Suppressor macrophage treated with lipopolysaccharide for 4 hours (primary cell): ENCODE data around the gene RAD51B.

Experiments used
- DNase-seq: peaks from one replicate; pipeline ENCODE4 v3.0.0-alpha.2; 2020

The RAD51B gene

DNA sequence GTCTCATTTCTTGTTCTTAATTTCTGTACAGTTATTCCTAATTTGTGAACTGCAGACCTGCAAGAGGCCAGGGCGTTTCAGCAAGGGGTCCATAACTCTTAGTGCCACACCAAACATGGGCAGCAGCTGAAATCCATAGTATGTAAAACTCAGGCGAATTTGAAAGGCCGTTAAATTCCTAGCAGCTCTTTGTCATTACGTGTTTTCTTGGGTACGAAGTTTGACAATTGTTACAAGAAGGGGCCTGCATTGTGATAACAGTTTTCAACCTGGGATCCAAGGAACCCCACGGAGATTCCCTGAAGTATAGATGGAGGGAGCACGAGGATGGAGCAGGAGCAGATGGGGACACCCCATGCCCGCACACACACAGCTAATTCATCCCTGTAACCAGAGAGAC lies 685.3 kb downstream of the RAD51B start:
- no peak for DNase-seq

DNA sequence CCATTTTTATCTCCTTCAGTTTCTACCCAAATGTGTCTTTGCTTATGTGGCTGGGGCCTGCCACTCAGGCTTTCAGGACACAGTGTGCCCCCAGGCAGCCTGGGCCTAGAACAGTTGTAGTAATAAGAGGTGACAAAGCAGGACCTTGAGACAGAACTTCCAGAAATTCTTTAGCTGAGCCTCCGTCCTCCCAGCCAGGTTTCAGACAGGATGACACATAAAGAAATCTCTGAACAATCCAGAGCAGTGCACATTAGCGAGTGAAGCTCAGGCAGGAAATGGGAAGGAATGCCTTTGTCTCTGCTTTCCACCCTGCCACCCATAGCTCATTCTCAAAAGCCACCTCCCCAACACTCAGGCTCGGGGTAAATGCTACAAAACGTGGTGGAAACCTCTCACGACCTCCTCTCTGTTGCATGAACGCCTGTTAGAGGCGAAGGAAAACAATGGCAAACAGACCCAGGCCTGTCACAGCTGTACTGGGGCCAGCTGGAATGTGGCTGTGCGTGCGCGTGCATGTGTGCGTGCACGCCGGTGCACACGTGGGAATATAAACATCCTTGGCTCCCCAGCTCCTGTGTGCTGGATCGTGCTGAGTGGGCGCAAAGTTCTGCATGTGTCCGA lies 686.6 kb downstream of the RAD51B start:
- no peak for DNase-seq

DNA sequence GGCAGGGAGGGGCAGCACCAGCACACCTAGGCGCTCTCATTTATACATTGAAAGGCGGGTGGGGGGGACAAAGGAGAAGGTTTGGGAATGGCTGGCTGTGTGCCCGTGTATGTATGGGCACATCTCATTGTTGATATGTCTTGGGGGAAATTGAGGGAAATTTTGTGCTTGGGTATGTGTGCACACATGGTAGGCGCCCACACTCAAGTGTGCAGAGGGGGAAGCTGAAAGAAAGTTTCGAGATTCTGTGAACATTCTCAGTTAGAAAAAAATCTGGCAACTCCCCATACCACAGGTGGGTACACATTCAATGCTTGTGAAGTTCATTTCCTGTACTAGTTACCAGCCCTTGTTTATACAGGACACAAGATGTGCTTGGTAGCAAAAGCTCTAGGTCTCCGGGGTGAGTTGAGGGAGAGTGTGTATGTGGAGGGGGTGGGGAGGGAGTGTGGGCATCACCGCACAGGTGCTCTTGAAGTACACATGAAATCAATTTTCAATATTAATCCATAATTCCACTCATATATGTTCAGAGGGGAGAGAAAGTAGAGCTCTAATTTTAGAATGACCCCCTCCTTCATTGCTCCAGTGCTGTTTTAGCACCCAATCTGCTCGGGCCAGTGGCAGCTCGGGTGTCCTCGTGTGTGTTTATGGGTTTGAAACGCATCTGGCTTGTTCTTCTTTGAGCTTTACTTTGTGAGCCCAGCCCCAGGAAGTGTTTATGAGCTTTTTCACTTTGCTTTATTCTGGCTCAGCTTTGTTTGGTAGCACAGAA lies 687.3 kb downstream of the RAD51B start:
- DNase-seq = no peak

DNA sequence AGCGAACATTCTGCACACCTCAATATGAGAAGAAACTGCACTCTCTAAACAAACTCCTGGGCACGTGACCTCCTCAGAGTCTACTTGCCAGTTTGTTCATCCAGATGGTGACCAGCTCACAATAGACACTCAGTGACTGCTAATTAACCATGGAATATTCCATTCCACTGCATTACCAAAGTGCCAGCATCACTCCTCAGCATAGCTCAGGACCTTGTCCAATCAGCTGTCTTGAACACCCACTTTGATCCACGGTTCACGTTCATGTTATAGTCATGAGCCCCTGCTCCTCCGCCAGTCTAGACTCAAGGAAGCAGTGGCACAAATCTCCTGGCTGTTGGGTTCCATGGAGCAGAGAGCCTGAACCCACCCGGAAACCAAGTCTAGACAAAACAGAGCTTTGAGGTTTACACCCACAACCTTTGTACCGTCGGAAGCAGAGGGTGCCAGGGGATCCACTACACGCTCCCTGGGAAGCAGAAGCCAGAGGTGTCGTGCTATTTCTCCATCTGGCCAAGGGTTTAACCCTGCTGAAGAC lies 688.0 kb downstream of the RAD51B start:
- no peak for DNase-seq

DNA sequence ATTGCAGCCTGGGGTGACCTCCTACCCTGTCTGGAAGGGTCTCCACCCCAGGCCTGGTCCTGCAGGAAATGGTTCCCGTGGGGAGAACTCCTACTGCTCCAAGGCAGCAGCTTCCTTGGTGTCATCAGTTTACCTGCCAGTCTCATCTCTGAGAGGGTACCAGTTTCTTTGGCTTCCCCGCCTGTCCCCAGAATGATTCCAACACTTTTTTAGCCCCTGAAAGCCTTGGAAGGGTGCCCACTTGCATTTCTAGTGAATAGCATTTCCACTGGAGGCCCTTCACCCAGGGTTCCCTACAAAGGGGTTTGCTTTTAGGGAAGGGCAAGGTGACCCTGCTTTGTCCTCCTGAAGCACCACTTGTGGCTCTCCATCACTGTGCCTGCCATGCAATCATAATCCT lies 689.0 kb downstream of the RAD51B start:
- no peak for DNase-seq

DNA sequence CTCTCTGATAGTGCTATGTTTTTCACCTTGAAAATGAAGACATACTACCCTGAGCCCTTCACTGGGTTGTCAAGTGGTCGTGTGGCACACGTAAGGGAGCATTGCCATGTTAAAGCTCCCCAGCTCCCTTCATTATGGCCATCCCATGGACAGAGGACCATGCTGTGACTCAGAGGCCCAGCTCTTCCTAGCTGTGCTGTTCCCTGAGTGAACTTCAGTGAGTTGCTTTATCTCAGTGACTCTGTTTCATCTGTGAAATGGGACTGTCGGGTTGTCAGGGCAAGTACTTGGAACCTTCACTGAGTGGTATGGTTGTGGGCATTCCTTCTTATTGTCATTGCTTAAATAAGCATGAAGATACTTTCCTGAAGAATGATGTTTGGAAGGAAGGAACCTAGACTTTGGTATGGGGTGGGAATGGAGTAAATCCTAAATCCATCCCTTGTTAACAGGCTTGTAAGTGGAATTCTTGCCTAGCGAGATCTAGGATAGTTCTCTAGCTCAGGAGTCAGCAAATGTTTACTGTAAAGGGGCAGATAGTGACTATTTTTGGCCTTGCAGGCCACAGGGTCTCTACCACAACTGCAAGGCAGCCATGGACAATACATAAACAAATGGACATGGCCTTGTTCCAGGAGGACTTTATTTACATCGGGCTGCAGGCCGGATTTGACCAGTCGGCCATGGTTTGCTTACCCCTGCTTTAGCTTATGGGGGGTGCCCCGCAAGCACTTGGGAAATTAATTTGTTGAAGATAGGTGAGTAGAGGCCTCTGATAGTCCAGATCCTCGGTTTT lies 689.8 kb downstream of the RAD51B start:
- no peak for DNase-seq

DNA sequence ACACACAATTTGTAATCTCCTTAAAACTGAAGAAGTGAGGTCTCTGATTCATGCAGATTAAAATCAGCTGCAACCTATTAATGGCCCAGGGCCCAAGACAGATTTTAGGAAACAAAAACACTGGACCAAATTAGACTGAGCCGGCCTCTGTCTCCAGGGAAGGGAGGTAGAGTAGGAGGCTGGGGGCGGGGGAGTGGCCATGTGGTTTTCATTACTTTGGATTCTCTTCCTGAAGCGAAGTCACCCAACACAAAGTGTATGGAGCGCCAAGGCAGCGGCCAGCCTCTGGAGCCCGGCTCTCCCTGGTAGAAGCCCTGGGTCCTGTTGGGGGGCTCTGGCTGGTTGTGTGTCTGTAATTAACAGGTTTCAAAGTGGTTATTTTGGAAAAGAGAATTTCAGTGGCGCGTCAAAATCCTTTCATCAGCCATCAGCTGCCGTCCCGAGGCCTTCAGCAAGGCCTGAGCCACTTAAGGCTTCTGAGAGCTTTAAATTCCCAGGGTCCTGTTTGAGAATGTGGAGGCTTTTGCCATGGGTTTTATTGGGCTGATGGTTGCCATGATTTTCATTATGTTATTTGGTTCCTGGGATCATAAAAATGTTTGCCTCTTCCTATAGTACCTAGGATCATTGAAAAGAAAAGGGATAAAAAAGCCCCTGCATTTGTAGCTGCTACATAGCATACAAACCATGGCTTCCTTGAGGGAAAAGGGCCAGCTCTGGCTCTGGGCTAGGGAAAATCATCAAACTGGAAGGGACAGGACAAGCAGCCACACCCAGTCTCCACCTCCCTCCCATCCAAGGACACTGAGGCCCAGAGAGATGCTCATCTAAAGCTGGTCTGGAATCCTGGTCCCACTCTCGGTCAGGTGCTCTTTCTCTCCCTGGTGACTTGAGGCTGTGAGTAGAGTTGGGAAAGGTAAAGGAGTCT lies 690.9 kb downstream of the RAD51B start:
- DNase-seq = no peak

DNA sequence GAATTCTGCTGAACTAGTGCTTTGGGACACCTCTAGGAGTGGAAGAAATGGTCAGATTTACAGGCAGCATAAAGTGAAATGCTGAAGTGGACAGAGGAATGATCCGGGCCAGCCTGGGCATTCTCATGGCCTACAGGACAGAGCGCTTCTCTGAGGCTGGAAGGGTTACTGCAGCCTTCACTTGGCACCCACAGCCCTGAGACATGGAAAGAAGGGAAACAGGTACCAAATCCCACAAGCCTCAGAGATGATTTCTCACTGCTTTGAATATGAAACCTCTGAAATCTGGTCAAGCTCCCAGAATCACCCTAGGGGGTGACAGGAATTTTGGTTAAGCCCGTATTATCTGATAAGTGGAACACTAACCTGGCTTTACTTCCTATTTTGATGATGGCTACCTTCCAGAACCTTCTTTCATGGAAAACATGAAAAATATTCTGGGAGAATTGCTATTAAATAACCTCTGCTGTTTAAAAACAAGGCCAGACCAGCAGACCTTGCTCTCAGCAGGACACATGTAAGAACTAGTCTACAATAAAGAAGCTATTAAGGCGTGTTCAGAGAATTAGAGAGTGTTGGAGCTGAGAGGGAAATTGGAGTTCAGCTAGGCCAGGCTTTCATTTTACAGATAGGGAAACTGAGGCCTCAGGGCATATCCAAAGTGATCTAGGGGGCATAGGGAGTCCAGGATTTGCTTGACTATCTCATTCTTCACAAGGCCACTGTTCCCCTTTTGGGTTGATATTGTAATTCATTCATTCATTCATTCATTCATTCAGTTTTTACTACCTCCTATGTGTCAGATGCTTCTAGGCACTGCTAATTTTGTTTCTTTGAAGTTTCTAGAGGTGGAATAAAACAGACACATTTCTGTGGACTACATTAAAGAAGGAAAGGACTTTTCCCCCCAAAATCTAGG lies 691.8 kb downstream of the RAD51B start:
- no peak for DNase-seq

DNA sequence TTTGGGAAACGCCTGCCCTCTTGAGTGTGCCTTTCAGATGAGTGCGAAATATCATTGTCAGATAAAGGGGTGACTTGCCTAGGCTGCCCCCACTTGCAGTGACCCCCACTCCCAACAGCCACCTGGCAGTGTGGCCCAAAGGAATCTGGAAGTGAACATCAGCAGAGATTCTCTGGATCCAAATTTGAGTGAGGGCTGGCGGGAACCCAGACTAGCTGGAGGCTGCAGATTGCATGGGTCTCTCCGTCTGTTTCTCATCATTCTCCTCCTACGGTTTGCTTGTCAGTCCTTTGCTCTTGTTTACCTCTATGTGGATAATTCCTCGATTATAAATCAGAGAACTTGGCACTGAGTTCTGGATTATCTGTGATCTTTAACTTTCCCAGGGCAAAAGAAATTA lies 692.5 kb downstream of the RAD51B start:
- DNase-seq = no peak

DNA sequence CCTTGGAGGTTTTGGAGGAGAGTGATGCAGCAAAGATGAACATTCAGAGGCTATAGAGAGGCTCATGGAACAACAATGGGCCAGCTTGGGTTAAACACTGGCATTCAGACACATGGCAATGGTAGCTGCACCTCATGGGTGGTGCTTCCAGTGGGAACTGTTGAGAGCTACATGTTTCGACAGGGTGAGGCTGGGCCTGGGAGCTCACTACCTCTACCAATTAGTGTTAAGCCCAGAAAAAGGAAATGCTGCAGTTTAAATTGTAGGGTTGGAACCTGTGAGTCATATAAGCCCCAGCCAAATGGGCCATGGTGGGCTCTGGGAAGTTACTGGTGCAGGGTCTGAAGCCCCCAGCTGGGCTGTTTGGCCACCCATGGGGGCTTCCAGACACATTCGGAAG lies 693.6 kb downstream of the RAD51B start:
- peak; percentile 31 for DNase-seq

DNA sequence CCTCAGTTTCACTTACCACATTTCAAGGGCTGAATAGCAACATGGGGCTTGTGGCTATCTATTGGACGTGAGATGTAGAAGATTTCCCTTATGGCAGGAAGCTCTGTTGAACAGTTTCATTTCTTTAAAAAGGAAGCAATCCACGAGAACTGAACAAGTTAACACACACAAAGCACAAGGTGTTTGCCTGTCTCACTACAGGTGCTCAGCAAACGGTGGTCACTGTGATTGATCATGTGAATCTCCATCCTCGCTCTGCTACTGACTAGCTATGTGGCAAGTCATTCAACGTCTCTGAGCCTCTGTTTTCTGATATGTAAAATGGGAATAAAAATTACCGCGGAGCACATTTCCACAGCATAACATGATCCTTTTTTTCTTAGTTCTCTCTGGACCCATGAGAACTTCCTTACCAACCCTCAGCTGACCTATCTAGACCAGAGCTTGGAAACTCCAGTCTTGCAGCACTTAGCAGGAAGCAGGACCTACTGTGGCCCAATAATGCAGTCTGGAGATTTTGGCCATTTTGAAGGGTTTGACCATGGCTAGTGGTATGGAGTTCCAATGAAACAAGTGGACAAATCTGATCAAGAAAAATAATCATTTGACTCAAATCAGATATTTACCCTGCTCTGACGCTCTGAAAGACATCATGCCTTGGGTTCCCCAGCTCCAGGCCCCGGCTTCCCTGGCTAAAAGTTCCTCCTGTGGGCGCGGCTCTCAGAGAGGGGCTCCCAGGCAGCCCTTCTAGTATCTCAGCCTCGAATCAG lies 694.4 kb downstream of the RAD51B start:
- peak; percentile 92 for DNase-seq

DNA sequence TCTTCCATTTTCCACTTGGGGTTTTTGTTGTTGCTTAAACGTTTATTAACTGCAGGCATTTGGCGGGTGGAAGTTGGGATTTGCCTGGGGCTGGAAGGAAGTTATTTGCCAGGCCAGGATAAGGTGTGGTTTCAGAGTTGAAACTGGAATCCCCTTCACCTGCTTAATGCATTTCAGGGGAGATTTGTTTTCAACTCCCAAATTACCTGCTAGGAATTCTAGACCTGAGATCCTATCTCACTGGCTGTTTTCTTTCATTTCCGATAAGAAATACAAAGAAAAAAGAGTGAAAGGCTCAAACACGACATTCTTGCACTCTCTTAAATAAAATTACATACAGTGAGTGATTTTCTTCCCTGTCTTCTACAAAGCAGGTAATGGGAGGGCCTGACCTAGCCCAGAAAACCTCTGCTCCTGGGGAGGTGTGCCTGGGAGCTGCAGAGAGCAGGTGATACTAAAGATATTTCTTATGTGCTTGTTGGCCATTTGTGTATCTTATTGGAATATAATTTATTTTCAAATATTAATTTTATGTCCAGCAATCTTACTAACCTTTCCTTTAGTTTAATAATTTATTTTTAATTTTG lies 695.1 kb downstream of the RAD51B start:
- no peak for DNase-seq

DNA sequence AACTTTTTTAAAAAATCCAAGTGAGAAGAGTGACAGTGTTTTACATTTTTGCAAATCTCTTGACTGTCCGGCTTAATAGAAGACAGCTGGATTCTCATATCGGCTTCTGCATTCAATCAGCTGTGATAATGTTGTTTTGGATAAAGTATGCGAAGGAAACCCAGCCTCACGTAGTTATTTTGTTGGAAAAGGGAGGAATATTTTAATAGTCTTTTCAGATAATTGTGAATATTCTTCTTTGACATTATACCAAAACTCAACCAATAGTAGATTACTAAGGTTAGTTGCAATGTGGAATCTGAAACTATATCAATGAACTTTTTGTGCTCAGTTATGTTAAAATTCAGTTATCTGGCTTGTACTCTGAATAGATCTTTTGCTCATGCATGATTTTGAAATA lies 696.8 kb downstream of the RAD51B start:
- no peak for DNase-seq

DNA sequence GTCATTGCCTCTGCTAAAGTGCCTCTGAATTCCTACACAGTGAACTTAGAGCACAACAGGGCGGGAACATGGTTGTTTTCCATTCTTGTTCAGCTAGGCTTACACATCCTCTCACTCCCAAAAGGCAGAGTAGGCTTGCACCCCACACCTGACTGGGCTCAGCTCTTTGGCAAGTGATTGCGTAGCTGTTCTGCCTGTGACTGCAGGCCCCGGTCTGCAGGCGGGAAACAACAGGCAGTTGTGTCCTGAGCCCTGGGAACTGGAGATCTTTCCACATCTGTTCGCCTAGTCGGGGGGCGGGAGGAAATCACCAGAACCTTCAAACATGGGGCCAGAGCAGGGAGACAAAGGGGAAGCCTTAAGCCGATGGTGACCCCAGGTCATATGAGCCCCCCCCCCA lies 698.6 kb downstream of the RAD51B start:
- DNase-seq = no peak

DNA sequence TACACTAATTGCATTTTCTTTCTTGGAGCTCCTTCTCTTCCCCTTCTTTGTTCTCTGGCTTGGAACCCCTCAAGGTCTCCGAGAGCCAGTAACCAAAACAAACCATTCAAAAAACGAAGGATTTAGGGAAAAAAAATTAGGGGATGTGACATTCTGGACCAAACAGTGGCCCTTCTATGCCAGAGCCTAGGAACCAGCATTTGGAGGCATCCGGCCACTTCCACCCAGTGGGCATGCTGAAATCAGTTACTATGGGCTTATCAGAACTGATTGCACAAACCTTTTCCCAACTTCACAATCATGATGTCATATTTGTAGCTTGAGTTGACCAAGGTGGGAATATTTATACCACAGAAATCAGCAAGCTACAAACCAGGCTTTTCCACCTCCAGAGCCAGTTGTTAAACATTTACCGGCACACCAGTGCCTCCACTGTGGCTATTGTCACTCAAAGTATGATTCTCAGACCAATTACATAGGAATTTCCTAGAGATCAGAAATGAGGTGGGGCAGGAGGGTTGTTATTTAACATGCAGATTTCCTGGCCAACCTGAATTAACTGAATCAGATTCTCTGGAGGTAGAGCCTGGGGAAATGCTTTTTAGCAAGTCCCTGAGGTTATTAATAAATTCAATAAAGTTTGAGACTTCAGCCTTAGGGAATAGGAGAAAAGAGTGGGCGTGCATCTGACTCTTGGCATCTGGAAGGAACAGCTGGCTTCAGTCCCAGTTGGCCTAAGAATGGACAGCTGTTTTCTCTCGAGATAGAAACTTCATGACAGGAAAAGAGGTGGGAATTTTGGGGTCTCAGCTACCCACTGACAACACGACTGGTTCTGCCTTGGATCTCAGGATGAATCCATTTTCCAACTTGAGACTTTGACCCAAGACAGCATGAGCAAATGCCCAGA lies 699.4 kb downstream of the RAD51B start:
- no peak for DNase-seq

DNA sequence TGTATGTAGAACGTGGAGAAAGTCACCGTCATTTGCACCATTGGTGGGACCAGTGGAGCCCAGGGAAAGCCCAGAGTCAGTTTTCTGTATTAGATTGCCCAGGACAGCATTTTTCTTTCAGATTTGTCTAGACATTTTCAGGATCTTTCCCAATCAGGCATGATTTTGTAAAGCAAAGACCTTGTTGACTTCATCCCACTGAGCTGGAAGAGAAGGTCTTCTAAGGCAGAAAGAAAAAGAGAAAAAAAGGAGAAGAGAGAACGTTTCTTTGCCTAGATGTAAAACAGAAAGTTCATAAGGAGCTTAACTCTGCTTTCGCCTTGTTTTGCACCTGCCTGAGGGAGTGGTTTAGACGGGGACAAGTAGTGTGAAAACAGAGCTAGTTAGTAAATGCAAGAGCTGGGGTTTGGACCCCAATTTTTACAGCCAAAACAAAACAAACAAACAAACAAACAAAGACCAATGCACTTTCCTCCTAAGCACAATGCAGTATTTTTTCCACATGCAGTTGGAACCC lies 700.1 kb downstream of the RAD51B start:
- peak; percentile 47 for DNase-seq

DNA sequence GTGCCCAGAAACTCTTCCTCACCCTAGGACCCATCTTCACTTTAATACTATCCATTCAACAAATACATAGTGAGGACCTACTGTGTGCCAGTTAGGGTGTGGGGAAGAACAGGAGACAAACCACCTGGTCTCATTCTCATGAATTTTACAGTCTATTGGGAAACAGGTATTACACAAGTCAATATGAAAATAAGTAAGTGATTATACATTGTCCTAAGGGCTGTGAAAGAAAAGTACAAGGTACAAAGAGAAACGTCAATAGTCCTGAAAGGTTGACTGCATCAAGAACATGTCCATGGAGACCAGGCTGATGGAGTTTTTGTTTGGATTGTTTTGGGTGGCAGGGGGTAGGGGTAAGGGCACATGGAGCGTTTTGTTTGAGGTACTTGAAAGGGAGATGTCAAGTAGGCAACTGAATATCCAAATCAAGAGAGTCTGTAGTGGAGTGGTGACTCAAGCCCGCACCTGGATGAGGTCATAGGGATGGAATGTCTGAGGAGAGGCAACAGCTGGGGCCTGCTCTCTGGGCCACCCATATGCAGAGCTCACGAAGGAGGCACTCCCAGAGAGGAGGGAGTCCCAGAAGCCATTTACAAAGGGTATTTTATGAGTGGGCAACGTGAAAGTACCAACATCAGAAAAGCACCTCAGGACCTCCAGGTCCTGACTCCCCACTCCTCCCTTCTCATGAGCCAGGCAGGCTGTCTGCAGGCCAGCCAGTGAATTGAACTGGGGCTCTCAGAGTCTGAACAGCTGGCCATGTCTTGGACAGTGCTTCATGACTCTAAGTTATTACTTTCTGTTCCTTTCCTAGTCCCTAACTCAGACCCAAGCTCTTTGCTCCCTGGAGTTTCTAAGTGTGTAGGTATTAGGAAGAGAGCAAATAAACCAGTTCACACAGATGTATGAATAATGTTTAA lies 701.3 kb downstream of the RAD51B start:
- no peak for DNase-seq

DNA sequence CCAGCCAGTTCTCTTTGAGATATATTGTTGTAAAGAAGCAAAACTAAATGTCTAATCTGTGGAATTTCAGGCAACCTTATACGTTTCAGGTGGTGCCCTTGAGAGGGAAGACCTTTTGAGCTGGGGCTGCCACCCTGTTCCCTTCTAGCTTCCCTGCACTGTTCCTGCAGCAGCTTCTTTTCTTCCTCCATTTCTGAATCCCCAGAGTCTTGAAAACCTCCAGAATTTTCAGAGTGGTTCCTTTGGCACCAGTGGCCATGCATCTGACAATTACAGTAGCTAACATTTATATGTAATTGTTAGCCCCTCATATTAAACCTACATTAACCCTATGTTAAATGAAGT lies 702.0 kb downstream of the RAD51B start:
- no peak for DNase-seq
